ENCODE data around the gene ATG101.

DNA sequence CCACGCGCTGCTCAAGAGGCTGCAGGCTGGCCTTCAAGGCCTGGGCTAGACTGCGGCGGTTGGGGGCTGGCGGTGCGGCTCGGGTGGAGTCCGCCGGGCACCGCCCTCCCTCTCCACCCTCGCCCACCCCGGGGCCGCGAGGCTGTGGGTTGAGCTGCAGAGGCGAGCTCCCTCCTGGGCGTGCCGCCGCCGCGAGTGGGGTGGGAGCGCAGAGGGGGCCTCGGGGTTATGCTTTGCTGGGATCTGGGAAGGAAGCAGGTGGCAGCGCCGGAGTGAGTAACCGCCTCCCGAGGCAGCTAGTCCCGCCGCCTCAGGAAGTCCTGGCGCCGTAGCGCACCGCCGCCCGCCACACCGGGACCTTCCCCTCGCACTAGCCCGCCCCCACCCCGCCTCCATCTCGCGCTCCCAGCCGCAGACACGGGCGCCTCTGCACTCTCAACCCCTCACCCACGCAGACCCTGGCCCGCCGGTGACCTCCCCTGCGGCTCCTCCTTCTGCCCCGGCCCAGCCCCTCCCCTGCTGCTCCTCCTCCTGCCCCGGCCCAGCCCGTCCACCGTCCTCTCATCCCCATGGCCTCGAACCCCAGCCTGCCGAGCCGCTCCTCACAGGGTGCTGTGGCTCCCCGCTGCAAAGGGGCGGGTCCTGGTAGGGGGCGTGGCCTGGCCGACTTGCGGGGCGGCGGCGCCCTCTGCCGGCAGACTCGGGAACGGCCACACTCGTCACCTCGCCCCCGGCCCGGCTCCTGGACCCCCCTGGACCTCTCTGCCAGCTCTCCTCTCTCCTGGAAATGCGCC is 46.4 kb upstream of the ATG101 start:
- TF ChIP-seq, protein P1, sequence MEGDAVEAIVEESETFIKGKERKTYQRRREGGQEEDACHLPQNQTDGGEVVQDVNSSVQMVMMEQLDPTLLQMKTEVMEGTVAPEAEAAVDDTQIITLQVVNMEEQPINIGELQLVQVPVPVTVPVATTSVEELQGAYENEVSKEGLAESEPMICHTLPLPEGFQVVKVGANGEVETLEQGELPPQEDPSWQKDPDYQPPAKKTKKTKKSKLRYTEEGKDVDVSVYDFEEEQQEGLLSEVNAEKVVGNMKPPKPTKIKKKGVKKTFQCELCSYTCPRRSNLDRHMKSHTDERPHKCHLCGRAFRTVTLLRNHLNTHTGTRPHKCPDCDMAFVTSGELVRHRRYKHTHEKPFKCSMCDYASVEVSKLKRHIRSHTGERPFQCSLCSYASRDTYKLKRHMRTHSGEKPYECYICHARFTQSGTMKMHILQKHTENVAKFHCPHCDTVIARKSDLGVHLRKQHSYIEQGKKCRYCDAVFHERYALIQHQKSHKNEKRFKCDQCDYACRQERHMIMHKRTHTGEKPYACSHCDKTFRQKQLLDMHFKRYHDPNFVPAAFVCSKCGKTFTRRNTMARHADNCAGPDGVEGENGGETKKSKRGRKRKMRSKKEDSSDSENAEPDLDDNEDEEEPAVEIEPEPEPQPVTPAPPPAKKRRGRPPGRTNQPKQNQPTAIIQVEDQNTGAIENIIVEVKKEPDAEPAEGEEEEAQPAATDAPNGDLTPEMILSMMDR (IDR thresholded peaks at IDR 0.05; ENCODE audit: low read length) = peak; percentile 99
- no peak for TF ChIP-seq EZH2 (IDR thresholded peaks at IDR 0.05; ENCODE audit: borderline replicate concordance, low read length)

Measured in OCI-LY1 (cell line).